ENCODE measurements around the gene MAP1LC3C.

GRCh38 chr1:242025681-242026080 is 26.8 kb upstream of the MAP1LC3C start:
- TF ChIP-seq EZH2 (IDR thresholded peaks at IDR 0.05; ENCODE audit: insufficient read depth, poor library complexity, severe bottlenecking) (no peak), EZH2phosphoT487 (IDR thresholded peaks at IDR 0.05; ENCODE audit: insufficient read depth, low read depth) (no peak)
